ENCODE results near the gene PAGR1.

DNA sequence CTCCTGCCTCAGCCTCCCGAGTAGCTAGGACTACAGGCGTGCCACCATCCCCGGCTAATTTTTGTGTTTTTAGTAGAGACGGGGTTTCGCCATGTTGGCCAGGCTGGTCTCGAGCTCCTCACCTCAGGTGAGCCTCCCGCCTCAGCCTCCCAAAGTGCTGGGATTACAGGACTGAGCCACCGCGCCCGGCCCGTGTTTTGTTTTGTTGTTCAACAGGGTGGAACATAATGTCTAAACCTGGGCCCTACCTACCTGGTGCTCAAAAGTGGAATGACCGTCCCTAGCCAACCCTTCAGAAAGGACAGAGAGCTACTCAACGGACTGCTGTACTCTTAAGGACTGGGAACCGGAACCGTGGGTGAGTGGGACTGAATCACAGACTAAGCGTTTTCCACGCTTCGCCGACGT lies 26.2 kb upstream of the PAGR1 start:
- TF ChIP-seq POLR2A (IDR thresholded peaks at IDR 0.05) (no peak), CTCF (IDR thresholded peaks at IDR 0.05) (no peak)
